Panc1 (cell line): ENCODE data around the gene ARSI. TPM values are rescaled to one million over a fixed set of nuclear protein-coding genes. Genes with fewer than 3 reads are reported as not detected.

ENCODE experiments used
- ATAC-seq: fragments of 200-7000 bp; cut with Tn5 transposase; 2 replicates; pipeline ENCODE4 v1.9.1; 2020; ENCODE audit warnings: mild to moderate bottlenecking, moderate library complexity
- BruUV-seq: library from RNA; stranded (reverse); fragments of 400-500 nt; replicated peaks from 2 replicates; lab custom pipeline; 2021; lab: Mats Ljungman, UMichigan
- CTCF ChIA-PET: fragments of 300-600 bp; sonication (Branson Sonifier 250); formaldehyde crosslinking; loops from one replicate; lab custom pipeline; 2022; ENCODE audit warnings: antibody characterized with exemption; lab: Charles Lee
- POLR2A ChIA-PET: fragments of 300-600 bp; sonication (Branson Sonifier 250); formaldehyde crosslinking; loops from one replicate; lab custom pipeline; 2022; ENCODE audit warnings: antibody characterized with exemption; lab: Charles Lee
- DNase-seq: peaks from one replicate; pipeline ENCODE4 v3.0.0-alpha.2; 2010; ENCODE audit warnings: low read depth, low spot score
- H3K27ac ChIP-seq: 2 replicates; pipeline ENCODE4 v1.5.1; 2011; ENCODE audit warnings: mild to moderate bottlenecking, low read length, inconsistent platforms
- H3K27me3 ChIP-seq: fragments of 200-500 bp; sonication (Bioruptor generic); 2 replicates; pipeline ENCODE4 v1.6.0; 2014; ENCODE audit warnings: low read length, inconsistent platforms; ENCODE audit not compliant: control insufficient read depth, insufficient read depth
- H3K36me3 ChIP-seq: fragments of 200-500 bp; sonication (Bioruptor generic); 2 replicates; pipeline ENCODE4 v1.5.1; 2014; ENCODE audit warnings: inconsistent platforms, mild to moderate bottlenecking, low read length, moderate library complexity; ENCODE audit not compliant: control insufficient read depth, insufficient read depth
- H3K4me1 ChIP-seq: 2 replicates; pipeline ENCODE4 v1.5.1; 2011; ENCODE audit warnings: inconsistent platforms, mild to moderate bottlenecking, low read length, moderate library complexity; ENCODE audit not compliant: control insufficient read depth, insufficient read depth
- H3K4me3 ChIP-seq, 2 experiments: 2 replicates each; pipeline ENCODE4 v1.5.1; 2011 to 2012; ENCODE audit warnings: low read depth in 2 of 2, low read length in 2 of 2, mild to moderate bottlenecking in 2 of 2, inconsistent platforms in 1 of 2, moderate library complexity in 1 of 2
- H3K9me3 ChIP-seq: fragments of 200-500 bp; sonication (Bioruptor generic); 2 replicates; pipeline ENCODE4 v1.5.1; 2014; ENCODE audit warnings: low read depth, mild to moderate bottlenecking, inconsistent platforms, low read length, moderate library complexity; ENCODE audit not compliant: control insufficient read depth, insufficient read depth
- POLR2AphosphoS5 ChIP-seq: IDR thresholded peaks from 2 replicates; pipeline ENCODE4 v1.6.1; 2012; ENCODE audit warnings: mild to moderate bottlenecking, low read depth, low read length, moderate library complexity
- SIN3A ChIP-seq: IDR thresholded peaks from 2 replicates; pipeline ENCODE4 v1.6.1; 2012; ENCODE audit warnings: low read depth, mild to moderate bottlenecking, low read length, moderate library complexity, borderline replicate concordance; ENCODE audit not compliant: insufficient read depth
- TCF7L2 ChIP-seq: IDR thresholded peaks from 2 replicates; pipeline ENCODE4 v1.6.1; 2011; ENCODE audit warnings: mild to moderate bottlenecking, low read depth, low read length, inconsistent platforms
- in situ Hi-C: cut with HindIII; loops from 2 replicates; pipeline ENCODE4 v1.10.0; 2016; ENCODE audit warnings: low sequenced_read_pairs, low pct_unique_long_range_greater_than_20kb
- intact Hi-C: fragments of 100-400 bp; cut with micrococcal nuclease; formaldehyde crosslinking; loops from one replicate; pipeline ENCODE4 v1.10.0; 2022; ENCODE audit not compliant: unreplicated experiment
- total RNA-seq: library from RNA; stranded (reverse); gene quantifications from one replicate; pipeline ENCODE4 v1.2.1, GENCODE V29; 2021; ENCODE audit not compliant: unreplicated experiment
- TF ChIP-seq, protein P1 (sequence below): fragments of 450-650 bp; IDR thresholded peaks from 2 replicates; pipeline ENCODE4 v1.5.1; 2017; ENCODE audit warnings: mild to moderate bottlenecking
- TF ChIP-seq, protein P2 (sequence below), 2 experiments: IDR thresholded peaks; 2 replicates each; pipeline ENCODE4 v1.6.1; 2011 to 2012; ENCODE audit warnings: low read depth in 2 of 2, control low read depth in 1 of 2, low read length in 1 of 2, mild to moderate bottlenecking in 1 of 2, moderate library complexity in 1 of 2; ENCODE audit not compliant: insufficient read depth in 1 of 2

Gene ARSI
- total RNA-seq, 1 experiment from 2014 or later, result 18.6 TPM

DNA sequence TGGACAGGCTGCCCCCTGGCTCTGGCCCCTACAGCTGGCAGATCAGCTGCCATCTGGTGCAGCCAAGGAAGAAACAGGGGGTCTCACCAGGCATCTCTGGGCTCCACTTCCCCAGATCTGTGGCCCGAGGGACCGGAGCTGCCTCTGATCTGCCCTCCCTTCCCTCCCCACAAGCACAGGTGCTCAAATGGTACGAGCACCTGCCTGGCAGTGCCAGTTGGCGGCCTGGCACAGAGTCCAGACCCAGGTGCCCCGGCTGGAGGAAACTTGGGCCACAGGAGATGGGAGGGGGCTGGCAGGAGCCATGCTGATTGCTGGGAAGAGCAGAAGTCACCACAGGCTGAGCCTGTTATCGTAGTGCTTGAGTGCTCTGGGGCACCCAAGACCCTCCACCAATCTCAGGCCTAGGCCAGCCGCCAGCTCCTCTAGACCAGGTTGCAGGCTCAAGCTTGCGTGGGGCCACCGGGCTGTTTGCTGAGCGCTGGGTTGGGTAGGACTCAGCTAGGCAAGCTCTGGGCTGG lies 8.1 kb downstream of the ARSI start:
- CTCF ChIA-PET, result interaction anchor here (0.5 kb wide), 1 partner anchor 132 kb away, joined by 3 read pairs; no protein-coding TSS in a partner anchor
- ATAC-seq, result no peak

DNA sequence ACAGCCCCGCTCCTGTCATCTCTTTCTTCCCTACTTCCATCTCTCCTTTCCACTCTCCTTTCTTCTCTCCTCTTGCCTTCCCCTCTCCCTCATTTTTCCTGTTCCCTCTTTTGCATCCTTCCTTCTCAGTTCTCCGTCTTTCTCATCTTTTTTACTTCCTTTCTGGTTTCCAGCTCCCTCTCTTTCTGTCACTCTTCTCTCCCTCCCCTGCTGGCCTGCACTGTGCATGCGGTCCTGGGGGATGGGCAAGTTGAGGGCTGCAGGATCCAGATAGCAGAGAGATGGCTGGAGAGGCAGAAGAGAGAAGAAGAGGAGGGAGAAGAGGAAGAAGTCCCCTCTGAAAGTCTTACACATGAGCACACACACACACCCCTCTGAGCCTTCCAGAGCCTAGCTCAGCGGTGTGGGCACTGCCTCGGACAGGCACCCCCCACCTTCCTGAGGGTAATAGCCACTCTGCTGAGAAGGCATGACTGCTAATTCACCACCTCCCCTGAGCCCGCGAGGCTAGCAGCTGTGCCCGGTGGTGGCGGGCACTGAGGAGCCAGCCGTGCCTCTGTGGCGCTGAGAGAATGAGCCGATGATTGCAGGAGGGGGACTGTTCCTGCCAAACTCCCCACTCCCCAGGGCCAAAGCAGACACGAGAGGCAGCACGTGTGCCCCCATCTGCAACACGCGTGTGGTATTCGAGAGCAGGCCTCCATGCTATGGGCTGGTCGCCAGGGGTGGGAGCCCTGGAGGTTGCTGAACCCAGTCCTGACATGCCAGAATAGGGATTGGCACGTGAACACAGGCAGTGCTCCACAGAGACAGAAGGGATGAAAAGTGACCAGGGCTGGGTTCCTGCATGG lies 9.4 kb downstream of the ARSI start:
- H3K9me3 ChIP-seq, result no peaks in the 10 kb centered on the region
- peaks cover 9% of the 10 kb centered on the region; the same call in 1 of the 2 replicates for H3K4me1 ChIP-seq
- H3K36me3 ChIP-seq, result no peaks in the 10 kb centered on the region
- H3K27me3 ChIP-seq, result no peaks in the 10 kb centered on the region
- in situ Hi-C loops (no loop called here), intact Hi-C loops (no loop called here)
- ChIA-PET POLR2A (interaction anchor here (0.6 to 0.7 kb wide), 2 partner anchors 11 to 60 kb away, joined by 3 read pairs; no protein-coding TSS in a partner anchor), CTCF (no interaction called here)
- no peak for ATAC-seq
- no peak for DNase-seq
- H3K27ac ChIP-seq, result no peak overlapping the region
- H3K4me3 ChIP-seq, result no peak overlapping the region
- no TSS peak for BruUV-seq
- no peak for TF ChIP-seq SIN3A
- TF ChIP-seq POLR2AphosphoS5, result no peak
- TF ChIP-seq, protein P1, sequence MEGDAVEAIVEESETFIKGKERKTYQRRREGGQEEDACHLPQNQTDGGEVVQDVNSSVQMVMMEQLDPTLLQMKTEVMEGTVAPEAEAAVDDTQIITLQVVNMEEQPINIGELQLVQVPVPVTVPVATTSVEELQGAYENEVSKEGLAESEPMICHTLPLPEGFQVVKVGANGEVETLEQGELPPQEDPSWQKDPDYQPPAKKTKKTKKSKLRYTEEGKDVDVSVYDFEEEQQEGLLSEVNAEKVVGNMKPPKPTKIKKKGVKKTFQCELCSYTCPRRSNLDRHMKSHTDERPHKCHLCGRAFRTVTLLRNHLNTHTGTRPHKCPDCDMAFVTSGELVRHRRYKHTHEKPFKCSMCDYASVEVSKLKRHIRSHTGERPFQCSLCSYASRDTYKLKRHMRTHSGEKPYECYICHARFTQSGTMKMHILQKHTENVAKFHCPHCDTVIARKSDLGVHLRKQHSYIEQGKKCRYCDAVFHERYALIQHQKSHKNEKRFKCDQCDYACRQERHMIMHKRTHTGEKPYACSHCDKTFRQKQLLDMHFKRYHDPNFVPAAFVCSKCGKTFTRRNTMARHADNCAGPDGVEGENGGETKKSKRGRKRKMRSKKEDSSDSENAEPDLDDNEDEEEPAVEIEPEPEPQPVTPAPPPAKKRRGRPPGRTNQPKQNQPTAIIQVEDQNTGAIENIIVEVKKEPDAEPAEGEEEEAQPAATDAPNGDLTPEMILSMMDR, result no peak
- TF ChIP-seq TCF7L2, result no peak
- TF ChIP-seq, protein P2, sequence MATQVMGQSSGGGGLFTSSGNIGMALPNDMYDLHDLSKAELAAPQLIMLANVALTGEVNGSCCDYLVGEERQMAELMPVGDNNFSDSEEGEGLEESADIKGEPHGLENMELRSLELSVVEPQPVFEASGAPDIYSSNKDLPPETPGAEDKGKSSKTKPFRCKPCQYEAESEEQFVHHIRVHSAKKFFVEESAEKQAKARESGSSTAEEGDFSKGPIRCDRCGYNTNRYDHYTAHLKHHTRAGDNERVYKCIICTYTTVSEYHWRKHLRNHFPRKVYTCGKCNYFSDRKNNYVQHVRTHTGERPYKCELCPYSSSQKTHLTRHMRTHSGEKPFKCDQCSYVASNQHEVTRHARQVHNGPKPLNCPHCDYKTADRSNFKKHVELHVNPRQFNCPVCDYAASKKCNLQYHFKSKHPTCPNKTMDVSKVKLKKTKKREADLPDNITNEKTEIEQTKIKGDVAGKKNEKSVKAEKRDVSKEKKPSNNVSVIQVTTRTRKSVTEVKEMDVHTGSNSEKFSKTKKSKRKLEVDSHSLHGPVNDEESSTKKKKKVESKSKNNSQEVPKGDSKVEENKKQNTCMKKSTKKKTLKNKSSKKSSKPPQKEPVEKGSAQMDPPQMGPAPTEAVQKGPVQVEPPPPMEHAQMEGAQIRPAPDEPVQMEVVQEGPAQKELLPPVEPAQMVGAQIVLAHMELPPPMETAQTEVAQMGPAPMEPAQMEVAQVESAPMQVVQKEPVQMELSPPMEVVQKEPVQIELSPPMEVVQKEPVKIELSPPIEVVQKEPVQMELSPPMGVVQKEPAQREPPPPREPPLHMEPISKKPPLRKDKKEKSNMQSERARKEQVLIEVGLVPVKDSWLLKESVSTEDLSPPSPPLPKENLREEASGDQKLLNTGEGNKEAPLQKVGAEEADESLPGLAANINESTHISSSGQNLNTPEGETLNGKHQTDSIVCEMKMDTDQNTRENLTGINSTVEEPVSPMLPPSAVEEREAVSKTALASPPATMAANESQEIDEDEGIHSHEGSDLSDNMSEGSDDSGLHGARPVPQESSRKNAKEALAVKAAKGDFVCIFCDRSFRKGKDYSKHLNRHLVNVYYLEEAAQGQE (IDR thresholded peaks at IDR 0.05; ENCODE audit: insufficient read depth in 1 of 2, low read depth in 2 of 2, low read length in 1 of 2), result no peak

More for the DNA sequence above, 8.1 kb downstream of the ARSI start:
- H3K27ac ChIP-seq, result no peak overlapping the region
- DNase-seq, result no peak
- H3K27me3 ChIP-seq, result no peaks in the 10 kb centered on the region
- no peaks in the 10 kb centered on the region for H3K9me3 ChIP-seq
- in situ Hi-C loops, result no loop called here
- H3K36me3 ChIP-seq, result no peaks in the 10 kb centered on the region
- intact Hi-C loops, result no loop called here
- TF ChIP-seq SIN3A, result no peak
- TF ChIP-seq, protein P1, result no peak
- TF ChIP-seq, protein P2 (IDR thresholded peaks at IDR 0.05; ENCODE audit: insufficient read depth in 1 of 2, low read depth in 2 of 2, low read length in 1 of 2), result no peak
- TF ChIP-seq TCF7L2, result no peak
- no TSS peak for BruUV-seq
- no peak overlapping the region for H3K4me3 ChIP-seq
- H3K4me1 ChIP-seq, result peaks cover 17% of the 10 kb centered on the region
- POLR2A ChIA-PET, result no interaction called here
